Activated CD4-positive, alpha-beta T cell treated with anti-CD3 and anti-CD28 coated beads, Interleukin-2, amount 50 U/mL, for 16 hours (primary cell): Measurements from ENCODE around the gene CAMLG.

ENCODE experiments used
- DNase-seq: peaks from one replicate; pipeline ENCODE4 v3.0.0-alpha.2; 2020

The CAMLG gene

GRCh38 chr5:134784241-134784920 is 46.0 kb downstream of the CAMLG start:
- DNase-seq: no peak

- no peak for DNase-seq
Measured at GRCh38 chr5:134784946-134785620, 46.7 kb downstream of the CAMLG start.

DNA sequence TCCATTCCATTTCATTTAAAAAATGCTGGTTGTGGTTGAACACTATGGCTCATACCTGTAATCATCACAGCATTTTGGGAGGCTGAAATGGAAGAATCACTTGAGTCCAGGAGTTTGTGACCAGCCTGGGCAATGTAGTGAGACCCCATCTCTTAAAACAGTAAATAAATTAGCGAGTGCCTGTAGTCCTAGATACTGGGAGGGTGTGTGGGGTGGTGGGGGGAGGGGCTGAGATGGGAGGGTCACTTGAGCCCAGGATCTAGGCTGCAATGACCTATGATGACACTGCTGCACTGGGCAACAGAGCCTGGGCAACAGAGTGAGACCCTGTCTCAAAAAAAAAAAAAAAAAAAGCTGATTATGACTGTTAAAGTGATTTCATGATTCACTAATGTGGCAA is 49.3 kb downstream of the CAMLG start:
- DNase-seq: no peak

GRCh38 chr5:134791580-134791979 is 53.2 kb downstream of the CAMLG start:
- no peak for DNase-seq

GRCh38 chr5:134792286-134792685 is 53.9 kb downstream of the CAMLG start:
- no peak for DNase-seq

DNA sequence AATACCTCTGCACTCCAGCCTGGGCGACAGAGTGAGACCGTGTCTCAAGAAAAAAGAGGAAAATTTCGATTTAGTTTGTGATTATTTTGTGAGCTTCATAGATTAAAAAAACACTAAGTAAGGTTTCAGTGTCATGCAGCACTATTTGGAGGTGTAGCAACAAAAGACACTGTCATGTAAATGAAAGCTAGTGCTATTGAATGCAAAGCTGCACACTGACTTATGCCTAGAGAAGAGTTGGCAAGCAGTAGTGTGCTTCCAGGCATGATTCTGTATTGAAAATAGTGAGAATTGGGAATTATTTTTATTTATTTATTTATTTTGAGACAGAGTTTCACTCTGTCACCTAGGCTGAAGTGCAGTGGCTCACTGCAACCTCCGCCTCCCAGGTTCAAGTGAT is 54.8 kb downstream of the CAMLG start:
- DNase-seq: no peak

GRCh38 chr5:134794082-134794481 is 55.7 kb downstream of the CAMLG start:
- no peak for DNase-seq

GRCh38 chr5:134794819-134795218 is 56.5 kb downstream of the CAMLG start:
- no peak for DNase-seq

GRCh38 chr5:134798468-134798867 is 60.1 kb downstream of the CAMLG start:
- no peak for DNase-seq
